Natural killer cell (primary cell): Measurements from ENCODE around the gene RPS2. TPM values are rescaled to one million over a fixed set of nuclear protein-coding genes. Genes with fewer than 3 reads are reported as not detected.

Experiments used
- ATAC-seq, 3 donors: fragments of 150-1000 bp in 2 of 3; fragments of 200-7000 bp in 1 of 3; cut with Tn5 transposase; 1 replicate in 1 of 3; 2 replicates in 2 of 3; pipeline ENCODE4 v1.10.0; 2021; ENCODE audit warnings: mild to moderate bottlenecking in 2 of 3, moderate library complexity in 2 of 3
- DNase-seq, 2 donors: peaks; one replicate each; pipeline versions ENCODE4 v3.0.0 to v3.0.0-alpha.2; 2013 to 2021; ENCODE audit warnings: mixed read lengths in 1 of 2
- H3K27ac ChIP-seq: one replicate; pipeline ENCODE4 v1.5.1; 2013; ENCODE audit warnings: mild to moderate bottlenecking, low read length
- H3K27me3 ChIP-seq: one replicate; pipeline ENCODE4 v1.6.1; 2013; ENCODE audit warnings: low read length; ENCODE audit not compliant: control insufficient read depth, insufficient read depth
- H3K36me3 ChIP-seq: one replicate; pipeline ENCODE4 v1.6.1; 2013; ENCODE audit warnings: low read length; ENCODE audit not compliant: control insufficient read depth, insufficient read depth
- H3K4me1 ChIP-seq: one replicate; pipeline ENCODE4 v1.6.1; 2013; ENCODE audit warnings: low read length; ENCODE audit not compliant: control insufficient read depth, insufficient read depth
- H3K4me3 ChIP-seq: one replicate; pipeline ENCODE4 v1.5.1; 2013; ENCODE audit warnings: low read length
- H3K9me3 ChIP-seq: one replicate; pipeline ENCODE4 v1.6.1; 2013; ENCODE audit warnings: low read length; ENCODE audit not compliant: control insufficient read depth, insufficient read depth
- H3K27ac Mint-ChIP-seq, 2 donors: one replicate each; pipeline ENCODE4 v1.8.0; 2022; ENCODE audit warnings: mild to moderate bottlenecking in 2 of 2, mixed read lengths in 2 of 2, moderate library complexity in 1 of 2
- H3K27me3 Mint-ChIP-seq, 2 donors: one replicate each; pipeline ENCODE4 v1.8.0; 2022; ENCODE audit warnings: low read depth in 2 of 2, mixed read lengths in 2 of 2
- H3K36me3 Mint-ChIP-seq: one replicate; pipeline ENCODE4 v1.8.0; 2022; ENCODE audit warnings: mixed read lengths
- H3K4me1 Mint-ChIP-seq, 2 donors: one replicate each; pipeline ENCODE4 v1.8.0; 2022; ENCODE audit warnings: mixed read lengths in 2 of 2
- H3K4me3 Mint-ChIP-seq: one replicate; pipeline ENCODE4 v1.8.0; 2022; ENCODE audit warnings: mild to moderate bottlenecking, moderate library complexity, mixed read lengths
- H3K9me3 Mint-ChIP-seq, 2 donors: one replicate each; pipeline ENCODE4 v1.8.0; 2022; ENCODE audit warnings: mixed read lengths in 2 of 2
- WGBS: methylation state at CpG from one replicate; pipeline ENCODE4 v1.1.7; 2013; ENCODE audit warnings: missing lambda C conversion rate; ENCODE audit not compliant: insufficient coverage; 5-methylcytosine and 5-hydroxymethylcytosine counted together
- intact Hi-C: fragments of 100-400 bp; cut with micrococcal nuclease; formaldehyde crosslinking; loops from one replicate; pipeline ENCODE4 v1.14.2; 2022
- total RNA-seq, 4 donors: library from RNA; stranded (reverse); fragments of 120-200 nt in 1 of 4; gene quantifications; one replicate each; pipeline versions ENCODE4 v1.2.3 to v1.2.4, GENCODE V29; 2013 to 2022
- TF ChIP-seq, protein P1 (sequence below): fragments of 200-600 bp; IDR thresholded peaks from one replicate; pipeline ENCODE4 v1.8.0; 2022; ENCODE audit warnings: antibody characterized with exemption

RPS2 gene
- total RNA-seq, 3 donors from 2014 or later (not counting 1 experiment from before 2014, with no cell fraction given), result 1,124 to 1,385 (median 1,274) TPM

GRCh38 chr16:1990351-1991134 lies 25.9 kb upstream of the RPS2 start:
- H3K9me3 Mint-ChIP-seq, result no peaks in the 10 kb centered on the region
- DNase-seq (peak; percentile 63 to 65), ATAC-seq (peak in 1 of 3 donors; percentile 8)
- Histone ChIP-seq H3K36me3 (peaks cover 10% of the 10 kb centered on the region), H3K4me1 (peaks cover 31% of the 10 kb centered on the region), H3K4me3 (peak overlapping the region; percentile 55), H3K9me3 (no peaks in the 10 kb centered on the region), H3K27ac (peak overlapping the region; percentile 72), H3K27me3 (peaks cover 2% of the 10 kb centered on the region)
- H3K4me1 Mint-ChIP-seq, result peaks cover 0 to 36% of the 10 kb centered on the region in 2 donors
- H3K36me3 Mint-ChIP-seq, result no peaks in the 10 kb centered on the region
- peak overlapping the region; percentile 84 for H3K4me3 Mint-ChIP-seq
- peak overlapping the region; percentile 84 for H3K27ac Mint-ChIP-seq
- 2% methylated on average over 43 of the region's 50 CpGs for WGBS
- H3K27me3 Mint-ChIP-seq, result peaks cover 0 to 2% of the 10 kb centered on the region in 2 donors
- intact Hi-C loops, result no loop called here
- TF ChIP-seq, protein P1, sequence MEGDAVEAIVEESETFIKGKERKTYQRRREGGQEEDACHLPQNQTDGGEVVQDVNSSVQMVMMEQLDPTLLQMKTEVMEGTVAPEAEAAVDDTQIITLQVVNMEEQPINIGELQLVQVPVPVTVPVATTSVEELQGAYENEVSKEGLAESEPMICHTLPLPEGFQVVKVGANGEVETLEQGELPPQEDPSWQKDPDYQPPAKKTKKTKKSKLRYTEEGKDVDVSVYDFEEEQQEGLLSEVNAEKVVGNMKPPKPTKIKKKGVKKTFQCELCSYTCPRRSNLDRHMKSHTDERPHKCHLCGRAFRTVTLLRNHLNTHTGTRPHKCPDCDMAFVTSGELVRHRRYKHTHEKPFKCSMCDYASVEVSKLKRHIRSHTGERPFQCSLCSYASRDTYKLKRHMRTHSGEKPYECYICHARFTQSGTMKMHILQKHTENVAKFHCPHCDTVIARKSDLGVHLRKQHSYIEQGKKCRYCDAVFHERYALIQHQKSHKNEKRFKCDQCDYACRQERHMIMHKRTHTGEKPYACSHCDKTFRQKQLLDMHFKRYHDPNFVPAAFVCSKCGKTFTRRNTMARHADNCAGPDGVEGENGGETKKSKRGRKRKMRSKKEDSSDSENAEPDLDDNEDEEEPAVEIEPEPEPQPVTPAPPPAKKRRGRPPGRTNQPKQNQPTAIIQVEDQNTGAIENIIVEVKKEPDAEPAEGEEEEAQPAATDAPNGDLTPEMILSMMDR, result no peak

DNA sequence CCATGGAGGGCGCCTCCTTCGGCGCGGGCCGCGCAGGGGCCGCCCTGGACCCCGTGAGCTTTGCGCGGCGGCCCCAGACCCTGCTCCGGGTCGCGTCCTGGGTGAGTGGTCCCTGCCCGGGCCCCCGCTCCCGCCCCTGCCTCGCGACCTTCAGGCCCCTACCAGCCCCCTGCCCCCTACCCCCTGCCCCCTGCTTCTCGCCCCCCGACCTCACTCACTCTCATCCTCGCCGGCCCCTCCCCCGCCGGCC lies 25.4 kb upstream of the RPS2 start:
- DNase-seq, result no peak
- intact Hi-C loops, result no loop called here
- H3K4me1 Mint-ChIP-seq, result peaks cover 0 to 33% of the 10 kb centered on the region in 2 donors
- no peaks in the 10 kb centered on the region for H3K36me3 Mint-ChIP-seq
- no peak for ATAC-seq
- peak overlapping the region; percentile 35 for H3K4me3 Mint-ChIP-seq
- under 1% methylated on average over 16 of the region's 25 CpGs for WGBS
- H3K27me3 ChIP-seq, result peaks cover 2% of the 10 kb centered on the region
- H3K4me1 ChIP-seq, result peaks cover 37% of the 10 kb centered on the region
- no peaks in the 10 kb centered on the region for H3K9me3 ChIP-seq
- peaks cover 10% of the 10 kb centered on the region for H3K36me3 ChIP-seq
- H3K27me3 Mint-ChIP-seq, result peaks cover 0 to 2% of the 10 kb centered on the region in 2 donors
- peak overlapping the region; percentile 55 for H3K4me3 ChIP-seq
- H3K27ac Mint-ChIP-seq, result peak overlapping the region in 1 of 2 donors; percentile 84
- TF ChIP-seq, protein P1, result no peak
- H3K27ac ChIP-seq, result no peak overlapping the region
- H3K9me3 Mint-ChIP-seq, result no peaks in the 10 kb centered on the region

GRCh38 chr16:1989209-1990100 lies 24.8 kb upstream of the RPS2 start, which contains the start of gene SYNGR3:
Gene SYNGR3, plus strand, starts transcription at chr16:1989970. Its CDS starts 133 bp downstream, at chr16:1990103.
- Histone ChIP-seq H3K9me3 (no peaks in the 10 kb centered on the region), H3K27ac (peak within 1 kb of the TSS; percentile 72), H3K36me3 (peaks cover 10% of the 10 kb centered on the region), H3K4me1 (peaks cover 42% of the 10 kb centered on the region), H3K27me3 (peaks cover 2% of the 10 kb centered on the region), H3K4me3 (peak within 1 kb of the TSS; percentile 55)
- no peaks in the 10 kb centered on the region for H3K36me3 Mint-ChIP-seq
- peak within 1 kb of the TSS; percentile 84 for H3K4me3 Mint-ChIP-seq
- intact Hi-C loops, result no loop called here
- H3K9me3 Mint-ChIP-seq, result no peaks in the 10 kb centered on the region
- H3K4me1 Mint-ChIP-seq, result peaks cover 0 to 37% of the 10 kb centered on the region in 2 donors
- peaks cover 0 to 2% of the 10 kb centered on the region in 2 donors for H3K27me3 Mint-ChIP-seq
- peak within 1 kb of the TSS; percentile 84 for H3K27ac Mint-ChIP-seq
- TF ChIP-seq, protein P1, result no peak
- 12% methylated on average over 67 of the region's 67 CpGs for WGBS
- ATAC-seq, result no peak
- peak in 1 of 2 donors; percentile 28 for DNase-seq
